Stimulated activated CD8-positive, alpha-beta memory T cell treated with anti-CD3 and anti-CD28 coated beads, Interleukin-12 subunit alpha, Interleukin-12 subunit beta, amount 100 ng/mL, for 24 hours (primary cell): ENCODE results near the gene TLN1.

Experiments used
- DNase-seq: peaks from one replicate; pipeline ENCODE4 v3.0.0-alpha.2; 2020; ENCODE audit errors: extremely low read depth

Gene TLN1, protein sequence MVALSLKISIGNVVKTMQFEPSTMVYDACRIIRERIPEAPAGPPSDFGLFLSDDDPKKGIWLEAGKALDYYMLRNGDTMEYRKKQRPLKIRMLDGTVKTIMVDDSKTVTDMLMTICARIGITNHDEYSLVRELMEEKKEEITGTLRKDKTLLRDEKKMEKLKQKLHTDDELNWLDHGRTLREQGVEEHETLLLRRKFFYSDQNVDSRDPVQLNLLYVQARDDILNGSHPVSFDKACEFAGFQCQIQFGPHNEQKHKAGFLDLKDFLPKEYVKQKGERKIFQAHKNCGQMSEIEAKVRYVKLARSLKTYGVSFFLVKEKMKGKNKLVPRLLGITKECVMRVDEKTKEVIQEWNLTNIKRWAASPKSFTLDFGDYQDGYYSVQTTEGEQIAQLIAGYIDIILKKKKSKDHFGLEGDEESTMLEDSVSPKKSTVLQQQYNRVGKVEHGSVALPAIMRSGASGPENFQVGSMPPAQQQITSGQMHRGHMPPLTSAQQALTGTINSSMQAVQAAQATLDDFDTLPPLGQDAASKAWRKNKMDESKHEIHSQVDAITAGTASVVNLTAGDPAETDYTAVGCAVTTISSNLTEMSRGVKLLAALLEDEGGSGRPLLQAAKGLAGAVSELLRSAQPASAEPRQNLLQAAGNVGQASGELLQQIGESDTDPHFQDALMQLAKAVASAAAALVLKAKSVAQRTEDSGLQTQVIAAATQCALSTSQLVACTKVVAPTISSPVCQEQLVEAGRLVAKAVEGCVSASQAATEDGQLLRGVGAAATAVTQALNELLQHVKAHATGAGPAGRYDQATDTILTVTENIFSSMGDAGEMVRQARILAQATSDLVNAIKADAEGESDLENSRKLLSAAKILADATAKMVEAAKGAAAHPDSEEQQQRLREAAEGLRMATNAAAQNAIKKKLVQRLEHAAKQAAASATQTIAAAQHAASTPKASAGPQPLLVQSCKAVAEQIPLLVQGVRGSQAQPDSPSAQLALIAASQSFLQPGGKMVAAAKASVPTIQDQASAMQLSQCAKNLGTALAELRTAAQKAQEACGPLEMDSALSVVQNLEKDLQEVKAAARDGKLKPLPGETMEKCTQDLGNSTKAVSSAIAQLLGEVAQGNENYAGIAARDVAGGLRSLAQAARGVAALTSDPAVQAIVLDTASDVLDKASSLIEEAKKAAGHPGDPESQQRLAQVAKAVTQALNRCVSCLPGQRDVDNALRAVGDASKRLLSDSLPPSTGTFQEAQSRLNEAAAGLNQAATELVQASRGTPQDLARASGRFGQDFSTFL (N-terminal part only)

DNA sequence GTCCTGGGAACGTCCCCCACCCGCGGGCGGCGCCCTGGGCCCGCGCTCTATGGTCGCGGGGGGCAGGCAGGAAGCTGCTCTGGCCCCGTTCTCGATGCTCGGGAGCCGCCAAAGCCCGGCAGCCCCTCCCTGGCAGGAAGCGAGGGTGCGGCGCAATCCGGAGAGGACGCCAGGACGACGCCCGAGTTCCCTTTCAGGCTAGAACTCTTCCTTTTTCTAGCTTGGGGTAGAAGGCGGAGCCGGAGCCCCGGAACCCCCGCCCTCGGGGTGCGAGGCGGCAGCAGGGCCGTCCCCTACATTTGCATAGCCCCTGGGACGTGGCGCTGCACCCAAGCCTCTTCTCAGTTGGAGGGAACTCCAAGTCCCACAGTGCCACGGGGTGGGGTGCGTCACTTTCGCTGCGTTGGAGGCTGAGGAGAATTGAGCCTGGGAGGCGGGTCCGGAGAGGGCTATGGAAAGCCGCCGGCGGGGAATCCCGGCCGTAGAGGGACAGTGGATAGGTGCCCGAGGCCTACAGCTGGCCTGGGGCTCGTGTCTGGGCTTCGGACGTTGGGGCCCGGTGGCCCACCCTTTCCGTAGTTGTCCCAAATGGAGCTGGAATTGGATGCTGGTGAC lies at the start of gene TLN1, which contains the start of gene CREB3:
TSS of gene TLN1 (minus strand) at position 11 of the 615 bp plus-strand sequence. CDS start 6,501 bp downstream, outside the sequence.
TSS of gene CREB3 (plus strand) at position 482 of the 615 bp plus-strand sequence. CDS start at position 589, 107 bp downstream.
- peak; percentile 93 for DNase-seq

DNA sequence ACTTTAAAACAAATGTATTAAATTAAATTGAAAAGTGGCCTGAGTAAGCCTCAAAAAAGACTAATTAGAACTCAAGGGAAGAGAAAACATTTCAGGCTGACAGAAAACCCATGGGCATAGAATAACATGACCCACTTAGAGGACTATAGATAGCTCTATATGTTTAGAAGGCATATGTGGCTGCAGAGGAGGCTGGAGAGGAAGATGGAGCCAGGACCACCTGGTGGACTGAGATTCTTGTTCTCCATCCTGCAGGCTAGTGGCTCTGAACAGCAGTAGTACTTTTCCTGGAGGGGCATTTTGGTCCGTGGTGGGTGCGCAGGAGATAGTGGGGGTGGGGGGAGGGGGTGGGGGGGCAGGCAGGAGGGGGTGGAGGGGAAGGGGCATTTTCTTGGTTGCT lies 49.1 kb upstream of the TLN1 start:
- DNase-seq, result no peak

DNA sequence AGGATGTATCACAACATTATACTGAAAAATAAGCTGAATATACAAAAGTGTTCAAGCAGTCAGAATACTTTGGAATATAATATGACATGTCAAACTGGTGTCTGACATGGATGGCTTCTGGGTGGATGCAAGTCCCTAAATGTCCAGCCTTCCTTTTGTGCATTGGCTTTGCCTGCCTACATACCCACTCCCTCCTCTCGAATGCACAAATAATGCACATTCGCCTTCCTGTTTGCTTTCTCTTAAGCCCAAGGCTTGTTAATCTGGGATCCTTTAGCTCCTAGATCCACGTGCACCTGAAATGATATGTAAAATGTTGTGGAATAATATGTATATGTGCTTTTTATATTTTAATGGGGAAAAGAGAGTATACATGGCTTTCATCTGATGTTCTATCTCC lies 46.5 kb upstream of the TLN1 start:
- no peak for DNase-seq

DNA sequence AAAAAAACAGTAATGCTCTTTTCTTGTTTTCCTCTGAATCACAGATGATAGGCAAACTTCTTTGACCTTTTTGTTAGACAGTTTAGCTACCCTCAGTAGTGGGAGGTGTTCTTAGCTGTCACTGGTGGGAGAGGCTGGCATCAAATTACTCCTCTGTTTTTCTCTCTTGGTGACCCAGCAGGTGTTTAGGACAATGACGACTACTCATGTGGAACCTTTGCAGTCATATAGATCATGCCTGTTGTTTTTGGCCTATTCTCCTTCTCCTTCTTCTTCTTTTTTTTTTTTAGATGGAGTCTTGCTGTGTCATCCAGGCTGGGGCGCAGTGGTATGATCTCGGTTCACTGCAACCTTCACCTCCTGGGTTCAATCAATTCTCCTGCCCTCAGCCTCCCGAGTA lies 44.0 kb upstream of the TLN1 start:
- no peak for DNase-seq

DNA sequence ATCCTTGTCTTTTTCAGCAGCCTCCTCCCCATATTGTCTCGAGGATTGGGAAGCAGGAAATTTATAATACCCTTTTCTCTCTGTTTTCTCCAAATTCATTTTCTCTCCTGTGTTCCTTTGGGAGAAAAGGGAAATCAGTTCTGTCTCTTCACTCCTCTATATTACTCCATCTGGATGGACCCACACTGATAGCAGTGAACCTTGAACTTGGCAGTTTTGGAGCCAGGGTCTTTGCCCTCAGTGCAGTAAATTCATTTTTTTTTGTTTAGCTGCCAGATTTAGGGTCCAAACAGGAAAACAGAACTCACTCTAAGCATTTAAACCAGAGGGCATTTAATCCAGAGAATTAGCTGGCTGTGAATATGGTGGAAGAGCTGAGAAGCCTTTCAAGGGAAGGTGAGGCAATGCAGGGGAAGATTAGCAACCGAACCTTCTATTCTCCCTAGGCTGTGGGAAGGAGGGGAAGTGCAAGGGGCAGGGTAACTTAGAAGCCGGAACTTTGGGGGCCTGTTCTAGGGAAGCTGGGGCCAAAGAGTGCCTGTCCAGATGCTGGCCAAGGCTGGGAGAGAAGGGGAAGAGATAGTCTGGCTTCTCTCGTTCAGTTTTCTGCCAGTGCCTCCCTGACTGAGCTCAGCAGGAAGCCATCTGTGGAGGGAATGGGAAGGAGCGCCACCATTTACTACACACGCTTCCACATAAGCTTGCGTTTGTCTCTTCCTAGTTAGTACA lies 43.1 kb upstream of the TLN1 start:
- no peak for DNase-seq

DNA sequence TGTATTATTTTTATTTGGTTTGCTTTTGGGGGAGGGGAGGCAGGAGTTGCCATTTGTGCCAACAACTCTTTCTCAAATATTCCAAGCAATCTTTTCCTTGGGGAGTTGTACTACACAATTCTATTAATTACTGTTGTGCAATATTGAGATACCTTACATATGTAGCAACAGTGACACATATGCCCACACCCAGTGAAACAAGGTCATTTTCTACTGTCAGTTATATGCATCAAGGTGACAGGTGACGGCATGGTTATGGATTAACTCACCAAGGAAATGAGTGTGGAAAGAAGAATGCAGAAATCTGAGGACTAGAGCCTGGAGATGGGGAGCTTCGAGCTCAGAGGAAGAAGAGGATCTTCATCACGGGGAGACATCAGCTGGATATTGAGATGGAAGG lies 39.9 kb upstream of the TLN1 start:
- no peak for DNase-seq

DNA sequence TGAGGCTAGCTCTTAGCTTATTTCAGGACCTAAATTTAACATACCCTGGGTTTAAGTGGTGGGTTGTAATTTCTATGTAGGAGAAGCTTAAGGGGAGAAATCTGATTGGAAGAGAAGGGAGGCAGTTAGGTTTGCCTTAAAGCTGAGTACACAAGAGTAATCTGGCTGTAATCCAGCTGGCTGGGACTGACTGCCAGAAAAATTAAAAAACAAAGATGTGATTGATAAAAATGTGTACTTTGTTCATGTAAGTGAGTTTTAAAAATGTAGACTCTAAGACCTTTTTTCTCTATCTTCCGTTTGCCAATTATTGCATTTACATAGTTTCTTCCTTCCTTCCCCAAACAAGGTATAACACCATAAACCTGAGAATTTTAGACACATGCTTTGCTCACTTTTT lies 39.5 kb upstream of the TLN1 start:
- DNase-seq, result no peak

DNA sequence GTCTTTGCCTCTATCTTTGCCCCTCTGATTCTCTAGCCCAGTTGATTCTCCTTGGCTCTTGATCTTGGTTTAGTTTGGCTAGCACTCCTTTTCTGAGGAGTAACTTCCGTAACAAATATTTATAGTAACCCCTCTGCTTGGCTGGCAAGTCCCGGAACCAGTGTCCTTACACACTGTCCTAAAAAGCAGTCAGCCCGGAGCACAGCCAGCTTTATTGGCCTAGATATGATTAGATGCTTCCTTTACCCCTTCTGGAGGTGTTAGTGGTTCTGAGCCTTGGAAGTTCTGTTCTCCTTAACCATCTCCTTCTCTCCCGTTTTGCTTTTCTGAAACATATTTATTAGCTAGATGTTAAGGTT lies 39.1 kb upstream of the TLN1 start:
- no peak for DNase-seq

DNA sequence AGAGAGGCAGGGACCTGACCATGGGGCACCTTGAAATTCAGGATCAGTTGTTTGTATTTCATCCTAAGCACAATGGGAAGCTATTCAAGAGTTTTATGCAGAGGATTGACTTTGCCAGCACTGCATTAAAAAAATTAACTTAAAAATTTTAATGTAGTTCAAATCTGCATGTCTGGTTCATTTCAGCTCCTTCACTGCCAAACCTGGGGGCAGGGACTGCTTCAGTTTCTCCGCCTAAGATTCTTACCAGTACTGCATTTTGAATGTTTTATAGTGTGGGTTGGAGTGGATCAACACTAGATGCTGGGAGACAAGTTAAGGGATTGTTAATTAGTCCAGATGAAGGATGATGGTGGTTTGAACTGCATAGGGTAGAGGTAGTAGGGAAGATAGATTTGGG lies 37.8 kb upstream of the TLN1 start:
- no peak for DNase-seq

DNA sequence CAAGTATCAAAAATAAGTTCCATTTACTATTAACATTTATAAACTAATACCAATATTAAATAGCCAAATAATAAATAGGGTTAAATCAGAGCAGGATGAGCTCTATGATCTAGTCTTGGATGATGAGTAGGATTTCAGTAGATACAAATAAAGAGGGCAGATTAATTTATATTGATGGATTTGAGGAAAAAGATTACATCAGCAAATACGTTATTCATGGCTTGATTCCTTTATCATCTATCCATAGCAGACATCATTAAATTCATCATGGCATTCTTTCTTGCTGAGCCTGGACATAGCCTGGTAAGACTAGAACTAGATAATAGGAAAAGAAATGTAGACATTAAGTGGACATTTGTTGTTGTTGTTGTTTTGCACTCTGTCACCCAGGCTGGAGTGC lies 35.5 kb upstream of the TLN1 start:
- DNase-seq, result no peak

DNA sequence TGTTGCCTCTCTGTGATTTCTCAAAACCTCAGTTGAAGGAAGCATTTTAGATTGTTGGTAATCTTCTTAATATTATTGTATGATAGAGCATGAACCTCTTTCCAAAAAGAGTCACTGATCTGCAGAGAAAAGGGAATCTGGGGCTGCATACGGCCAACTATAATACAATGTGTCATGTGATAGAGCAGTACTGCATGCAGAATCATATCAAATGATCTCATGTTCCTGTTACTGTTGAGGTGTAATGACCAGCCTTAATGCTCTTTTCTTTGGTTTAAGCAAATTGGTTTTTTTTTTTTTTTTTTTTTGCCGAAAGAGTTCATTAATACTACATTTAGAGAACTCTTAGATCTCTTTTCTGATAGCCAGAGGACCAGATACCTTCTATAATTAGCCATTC lies 35.0 kb upstream of the TLN1 start:
- DNase-seq, result no peak

DNA sequence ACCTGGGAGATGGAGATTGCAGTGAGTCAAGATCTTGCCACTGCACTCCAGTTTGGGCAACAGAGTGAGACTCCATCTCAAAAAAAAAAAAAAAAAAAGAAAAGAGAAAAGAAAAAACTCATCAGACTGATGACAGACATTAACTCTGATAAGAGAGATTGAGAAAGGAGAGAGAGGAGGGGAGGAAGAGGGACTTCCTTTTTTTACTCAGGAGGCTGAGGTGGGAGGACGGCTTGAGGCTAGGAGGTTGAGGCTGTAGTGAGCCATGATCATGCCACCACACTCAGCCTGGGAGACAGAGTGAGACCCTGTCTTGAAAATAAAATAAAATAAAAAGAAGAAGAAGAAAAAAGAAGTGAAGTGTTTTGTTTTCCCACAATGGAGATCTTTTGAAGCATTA lies 31.8 kb upstream of the TLN1 start:
- no peak for DNase-seq

DNA sequence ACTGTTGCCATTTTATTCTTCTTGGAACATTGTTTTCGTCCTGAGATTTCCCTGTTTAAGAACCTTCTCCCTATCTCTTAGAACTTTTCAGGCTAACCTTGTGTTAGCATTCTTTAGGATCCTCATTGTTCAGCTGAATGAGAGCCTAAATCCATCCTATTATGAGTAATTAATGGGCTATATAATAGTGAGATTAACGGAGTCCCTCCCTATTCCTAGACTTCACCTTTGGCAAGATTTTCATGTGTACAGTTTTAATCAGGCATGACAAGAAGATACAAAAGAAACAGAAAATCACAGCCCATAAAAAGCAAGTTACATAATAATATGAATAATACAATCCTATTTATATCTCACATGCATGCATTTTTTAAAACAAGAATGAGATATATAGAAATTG lies 31.2 kb upstream of the TLN1 start:
- no peak for DNase-seq

DNA sequence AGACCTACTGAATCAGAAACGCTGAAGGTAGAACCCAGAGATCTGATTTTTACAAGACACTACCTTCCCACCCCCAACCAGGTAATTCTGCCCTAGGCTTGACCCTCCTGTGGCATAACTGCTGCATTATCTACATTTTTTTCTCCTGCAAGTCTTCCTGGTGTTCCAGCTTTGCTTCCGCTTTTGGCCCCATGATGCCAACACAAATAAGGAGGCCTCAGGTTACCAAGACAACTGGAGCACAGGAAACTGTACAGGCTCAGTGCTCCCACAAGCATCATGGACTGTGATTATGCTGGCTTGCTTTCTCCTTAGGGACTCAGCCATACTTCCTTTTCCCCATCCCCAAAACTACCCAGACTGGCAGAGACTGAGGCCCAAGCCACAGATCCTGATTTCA lies 28.7 kb upstream of the TLN1 start:
- DNase-seq, result no peak

DNA sequence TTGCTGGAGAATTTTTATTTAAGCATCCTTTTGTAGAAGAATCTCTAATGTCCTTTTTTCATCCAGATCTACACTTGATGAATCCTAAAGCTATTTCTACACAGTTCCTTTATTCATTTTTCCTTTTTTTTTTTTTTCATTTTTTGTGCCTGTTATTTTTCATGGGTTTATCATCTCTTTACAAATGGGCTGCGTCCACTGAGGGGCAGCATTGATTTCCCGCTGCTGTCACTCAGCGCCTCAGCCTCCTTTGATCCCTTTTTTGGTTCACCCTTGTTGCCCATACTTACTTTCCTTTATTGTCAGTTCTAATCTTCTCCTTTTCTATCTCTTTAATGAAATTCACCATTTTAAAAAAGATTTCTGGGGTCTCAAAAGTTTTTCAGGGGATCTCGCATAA lies 27.8 kb upstream of the TLN1 start:
- no peak for DNase-seq

DNA sequence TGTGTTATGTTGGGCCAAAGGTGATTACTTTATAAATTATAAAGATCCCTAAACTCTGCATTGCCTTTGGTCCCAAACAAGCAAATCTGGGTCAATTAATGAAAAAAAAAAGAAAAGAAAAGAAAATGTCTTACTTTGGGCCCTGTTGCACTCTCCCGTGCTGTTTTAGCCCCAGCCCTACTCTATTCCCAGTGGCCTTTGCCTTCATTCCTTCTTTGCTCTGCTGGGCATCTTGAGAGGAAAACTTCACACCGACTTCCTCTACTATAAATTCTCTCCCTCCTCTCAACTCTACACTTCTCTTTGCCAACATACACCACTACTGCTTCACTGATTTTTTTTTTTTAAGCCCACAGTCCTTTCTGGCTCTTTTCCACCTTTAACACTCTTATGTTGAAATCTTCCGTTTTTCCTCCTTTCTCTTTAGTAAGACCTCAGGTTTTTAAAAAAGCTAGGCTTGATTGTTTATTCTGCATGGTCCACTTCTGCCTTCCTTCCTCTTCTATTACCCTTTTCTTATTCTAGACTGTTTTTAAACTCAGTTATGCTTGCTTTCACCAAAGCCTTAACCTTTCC lies 26.6 kb upstream of the TLN1 start:
- no peak for DNase-seq

DNA sequence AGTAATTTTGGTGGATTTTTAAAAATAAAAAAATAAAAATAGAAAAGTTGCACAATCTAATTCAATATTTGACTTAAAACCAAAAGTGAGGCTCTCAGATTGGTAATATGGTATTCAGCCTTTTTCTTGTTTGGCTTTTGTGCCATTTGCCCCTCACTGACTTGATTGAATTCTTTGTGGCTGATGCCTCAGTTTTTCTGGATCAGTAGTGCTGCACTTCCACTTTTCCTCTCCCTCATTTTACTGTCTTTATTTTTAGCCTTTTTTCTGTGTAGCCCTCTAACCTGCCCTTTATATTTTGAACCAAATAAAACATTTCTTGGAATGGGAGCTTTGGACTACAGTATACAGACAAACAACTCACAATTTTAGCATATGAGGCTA lies 25.9 kb upstream of the TLN1 start:
- no peak for DNase-seq

DNA sequence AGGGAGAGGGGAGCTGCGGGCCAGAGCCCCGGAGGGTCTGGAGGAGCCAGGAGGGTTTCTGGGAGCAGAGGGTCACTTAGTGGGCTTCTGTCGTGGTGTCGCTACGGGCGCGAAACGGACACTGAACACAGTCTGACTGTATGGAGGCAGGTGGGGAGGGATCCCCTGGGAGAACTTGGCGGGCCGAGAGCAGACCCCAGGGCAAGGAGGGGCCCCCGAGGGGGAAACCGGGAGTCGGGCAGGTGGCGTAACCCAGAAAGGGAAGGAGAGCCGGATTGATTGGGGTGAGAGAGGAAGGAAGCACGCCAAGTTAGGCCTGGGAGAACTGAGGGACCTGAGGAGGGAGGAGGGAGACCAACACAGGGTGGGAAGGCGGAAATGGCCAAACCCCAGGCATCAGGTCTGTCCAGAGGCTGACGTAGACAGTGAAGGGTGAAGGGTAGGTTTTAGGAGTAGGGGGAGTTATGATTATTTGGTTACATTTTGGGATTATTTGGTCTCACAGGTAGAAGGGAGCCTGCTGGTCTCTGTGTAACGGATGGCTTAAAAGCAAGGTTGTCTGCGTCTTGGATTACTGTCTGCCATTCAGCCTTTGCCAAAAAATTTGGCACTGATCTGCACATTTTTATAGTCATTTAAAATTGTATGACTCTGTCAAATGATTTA lies 25.4 kb upstream of the TLN1 start:
- no peak for DNase-seq

DNA sequence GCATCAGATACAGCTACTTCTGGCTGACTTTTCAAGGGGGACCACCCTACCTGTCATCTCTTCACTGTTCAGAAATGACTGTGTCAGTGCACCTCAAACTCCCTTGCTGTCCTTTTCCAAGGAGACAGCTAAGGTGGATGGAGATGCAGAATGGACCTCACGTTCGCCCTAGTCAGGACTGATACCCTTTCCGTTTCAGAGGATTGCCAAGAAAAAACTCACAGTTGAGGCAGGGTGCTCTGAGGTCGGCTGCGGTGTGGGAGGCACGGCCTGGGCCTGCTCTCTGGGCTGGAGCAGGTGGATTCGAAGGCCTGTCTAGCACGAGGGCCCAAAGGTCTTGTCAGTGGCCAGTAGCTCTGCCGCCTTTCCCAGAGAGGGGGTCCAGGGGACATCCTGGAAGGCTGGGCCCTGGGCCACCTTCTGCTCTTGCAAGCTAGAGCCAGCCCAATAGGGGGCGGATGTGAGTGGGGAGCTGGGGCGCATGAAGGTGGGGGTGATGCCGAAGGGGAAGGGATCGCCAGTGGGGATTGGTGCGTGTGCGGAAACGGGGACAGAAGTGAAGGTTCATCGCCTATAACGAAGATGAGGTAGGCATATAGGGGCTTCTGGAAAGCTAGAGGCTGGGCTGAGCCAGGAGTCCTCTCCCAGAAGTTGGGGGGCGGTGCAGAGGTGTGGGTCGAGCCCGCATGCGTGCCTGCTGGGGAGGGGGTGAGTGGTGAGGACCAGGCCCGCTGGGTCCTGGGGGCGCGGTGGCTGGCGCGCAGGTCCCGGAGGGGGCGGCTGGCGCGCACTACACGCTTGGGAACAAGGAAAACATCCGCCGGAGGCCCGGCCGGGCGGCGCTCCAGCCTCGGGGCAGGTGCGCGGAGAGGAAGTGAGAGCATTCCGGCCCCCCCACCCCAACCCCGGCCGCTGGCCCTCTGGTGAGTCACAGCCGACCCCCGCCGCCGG lies 24.6 kb upstream of the TLN1 start:
- DNase-seq, result peak; percentile 61
